GM21786 (cell line): Measurements from ENCODE around the gene CTNNA1.

Source experiments
- ATAC-seq: cut with Tn5 transposase; IDR thresholded peaks from one replicate; pipeline ENCODE4 v1.9.1; 2021; ENCODE audit not compliant: unreplicated experiment

CTNNA1 gene

GRCh38 chr5:138962614-138963370, 209.6 kb downstream of the CTNNA1 start:
- no peak for ATAC-seq

GRCh38 chr5:138963763-138964371, 210.6 kb downstream of the CTNNA1 start:
- ATAC-seq, result no peak

- ATAC-seq, result no peak
These were observed 211.5 kb downstream of the CTNNA1 start for GRCh38 chr5:138964647-138965201.

GRCh38 chr5:138965626-138966025, 212.4 kb downstream of the CTNNA1 start:
- no peak for ATAC-seq

- ATAC-seq, result no peak
These were observed 213.2 kb downstream of the CTNNA1 start for GRCh38 chr5:138966236-138966985.

GRCh38 chr5:138967791-138968448, 214.7 kb downstream of the CTNNA1 start:
- no peak for ATAC-seq

- no peak for ATAC-seq
These were observed 215.4 kb downstream of the CTNNA1 start for GRCh38 chr5:138968601-138969000.

GRCh38 chr5:138969323-138970002, 216.2 kb downstream of the CTNNA1 start:
- no peak for ATAC-seq

GRCh38 chr5:138972230-138972629, 219.0 kb downstream of the CTNNA1 start:
- no peak for ATAC-seq

- ATAC-seq, result no peak
These were observed 219.6 kb downstream of the CTNNA1 start for GRCh38 chr5:138972836-138973235.

GRCh38 chr5:138974227-138975063, 221.2 kb downstream of the CTNNA1 start:
- ATAC-seq, result no peak

GRCh38 chr5:138975098-138975847, 222.0 kb downstream of the CTNNA1 start:
- no peak for ATAC-seq

- ATAC-seq, result no peak
These were observed 224.9 kb downstream of the CTNNA1 start for GRCh38 chr5:138978080-138978479.

- no peak for ATAC-seq
These were observed 225.4 kb downstream of the CTNNA1 start for GRCh38 chr5:138978581-138978980.

- ATAC-seq, result no peak
These were observed 226.6 kb downstream of the CTNNA1 start for GRCh38 chr5:138979684-138980280.

GRCh38 chr5:138980441-138980840, 227.2 kb downstream of the CTNNA1 start:
- no peak for ATAC-seq

GRCh38 chr5:138981131-138981530, 227.9 kb downstream of the CTNNA1 start:
- ATAC-seq, result no peak

GRCh38 chr5:138981586-138981985, 228.4 kb downstream of the CTNNA1 start:
- no peak for ATAC-seq

- no peak for ATAC-seq
These were observed 230.8 kb downstream of the CTNNA1 start for GRCh38 chr5:138983984-138984383.
